MM.1S (cell line): ENCODE data around the gene CCL17.

Experiments used
- DNase-seq: peaks from one replicate; pipeline ENCODE4 v3.0.0-alpha.2; 2015
- H2AFZ ChIP-seq: fragments of 300-600 bp; sonication (generic); 2 replicates; pipeline ENCODE4 v1.6.0; 2016; ENCODE audit warnings: antibody characterized with exemption, low read length
- H3F3A ChIP-seq: fragments of 300-600 bp; sonication (generic); 2 replicates; pipeline ENCODE4 v1.6.1; 2016; ENCODE audit warnings: mild to moderate bottlenecking, antibody characterized with exemption, low read length, moderate library complexity, mixed read lengths; ENCODE audit not compliant: insufficient read depth
- H3K27ac ChIP-seq: fragments of 300-600 bp; sonication (generic); 2 replicates; pipeline ENCODE4 v1.5.1; 2016; ENCODE audit warnings: mild to moderate bottlenecking, low read length
- H3K27me3 ChIP-seq: fragments of 300-600 bp; sonication (generic); replicated peaks from 2 replicates; pipeline ENCODE4 v1.6.0; 2016; ENCODE audit warnings: low read length; ENCODE audit not compliant: insufficient read depth
- H3K36me3 ChIP-seq: fragments of 300-600 bp; sonication (generic); replicated peaks from 2 replicates; pipeline ENCODE4 v1.6.1; 2016; ENCODE audit warnings: mild to moderate bottlenecking, low read length, mixed read lengths; ENCODE audit not compliant: insufficient read depth
- H3K4me1 ChIP-seq: fragments of 300-600 bp; sonication (generic); 2 replicates; pipeline ENCODE4 v1.6.1; 2016; ENCODE audit warnings: low read length, mixed read lengths
- H3K4me2 ChIP-seq: fragments of 300-600 bp; sonication (generic); 2 replicates; pipeline ENCODE4 v1.6.0; 2016; ENCODE audit warnings: low read depth, low read length
- H3K4me3 ChIP-seq: fragments of 300-600 bp; sonication (generic); 2 replicates; pipeline ENCODE4 v1.5.1; 2016; ENCODE audit warnings: low read length, mixed read lengths
- H3K79me2 ChIP-seq: fragments of 300-600 bp; sonication (generic); 2 replicates; pipeline ENCODE4 v1.6.1; 2016; ENCODE audit warnings: mixed run types, low read length, mixed read lengths
- H3K9ac ChIP-seq: fragments of 300-600 bp; sonication (generic); 2 replicates; pipeline ENCODE4 v1.6.1; 2016; ENCODE audit warnings: low read length, mixed read lengths
- H3K9me2 ChIP-seq: fragments of 300-600 bp; sonication (generic); replicated peaks from 2 replicates; pipeline ENCODE4 v1.6.1; 2016; ENCODE audit warnings: mild to moderate bottlenecking, low read length, mixed read lengths; ENCODE audit not compliant: insufficient read depth
- H3K9me3 ChIP-seq: fragments of 300-600 bp; sonication (generic); replicated peaks from 2 replicates; pipeline ENCODE4 v1.6.1; 2016; ENCODE audit warnings: mild to moderate bottlenecking, low read length, mixed read lengths; ENCODE audit not compliant: insufficient read depth
- H4K20me1 ChIP-seq: fragments of 300-600 bp; sonication (generic); 2 replicates; pipeline ENCODE4 v1.6.1; 2016; ENCODE audit warnings: mild to moderate bottlenecking, low read length, moderate library complexity, mixed read lengths; ENCODE audit not compliant: insufficient read depth
- CTCF ChIP-seq: fragments of 300-600 bp; sonication (generic); IDR thresholded peaks from 2 replicates; pipeline ENCODE4 v1.5.1; 2016; ENCODE audit warnings: antibody characterized with exemption, low read length, mixed read lengths
- EZH2 ChIP-seq: fragments of 300-600 bp; sonication (generic); optimal IDR thresholded peaks from 2 replicates; pipeline ENCODE3; 2017; ENCODE audit warnings: low read depth, mild to moderate bottlenecking, antibody characterized with exemption, low read length, mixed read lengths
- EZH2phosphoT487 ChIP-seq: fragments of 300-600 bp; sonication (generic); IDR thresholded peaks from 2 replicates; pipeline ENCODE4 v1.6.1; 2018; ENCODE audit warnings: antibody characterized with exemption, low read length

The CCL17 gene

GRCh38 chr16:57381791-57382534, 22.6 kb upstream of the CCL17 start:
- no peaks in the 10 kb centered on the region for H3K4me1 ChIP-seq

GRCh38 chr16:57382535-57383275, 21.9 kb upstream of the CCL17 start:
- Histone ChIP-seq H3K79me2 (no peaks in the 10 kb centered on the region), H3K9me2 (no peaks in the 10 kb centered on the region), H3K27me3 (no peaks in the 10 kb centered on the region), H4K20me1 (no peaks in the 10 kb centered on the region), H3F3A (no peaks in the 10 kb centered on the region), H3K9ac (no peak overlapping the region), H3K36me3 (no peaks in the 10 kb centered on the region), H3K4me2 (no peak overlapping the region), H3K4me3 (no peak overlapping the region), H3K4me1 (no peaks in the 10 kb centered on the region), H3K9me3 (no peaks in the 10 kb centered on the region), H3K27ac (no peak overlapping the region), H2AFZ (no peak overlapping the region)
- no peak for DNase-seq
- TF ChIP-seq EZH2 (no peak), CTCF (no peak), EZH2phosphoT487 (no peak)

More at GRCh38 chr16:57381791-57382534, 22.6 kb upstream of the CCL17 start:
- Histone ChIP-seq H3K79me2 (no peaks in the 10 kb centered on the region), H4K20me1 (no peaks in the 10 kb centered on the region), H3K36me3 (no peaks in the 10 kb centered on the region), H3K27me3 (no peaks in the 10 kb centered on the region), H3K9ac (no peak overlapping the region), H2AFZ (no peak overlapping the region), H3K9me2 (no peaks in the 10 kb centered on the region), H3K9me3 (no peaks in the 10 kb centered on the region), H3K4me3 (no peak overlapping the region), H3F3A (no peaks in the 10 kb centered on the region), H3K27ac (no peak overlapping the region), H3K4me2 (no peak overlapping the region)
- no peak for DNase-seq
- TF ChIP-seq EZH2 (no peak), CTCF (no peak), EZH2phosphoT487 (no peak)

GRCh38 chr16:57383276-57384247, 21.0 kb upstream of the CCL17 start:
- Histone ChIP-seq H3K36me3 (no peaks in the 10 kb centered on the region), H3K9ac (no peak overlapping the region), H3F3A (no peaks in the 10 kb centered on the region), H3K4me2 (no peak overlapping the region), H3K27me3 (no peaks in the 10 kb centered on the region), H3K4me1 (no peaks in the 10 kb centered on the region), H2AFZ (no peak overlapping the region), H3K9me2 (no peaks in the 10 kb centered on the region), H3K9me3 (no peaks in the 10 kb centered on the region), H3K4me3 (no peak overlapping the region), H4K20me1 (no peaks in the 10 kb centered on the region), H3K79me2 (no peaks in the 10 kb centered on the region), H3K27ac (no peak overlapping the region)
- DNase-seq: no peak
- no peak for TF ChIP-seq CTCF
- no peak for TF ChIP-seq EZH2
